ENCODE measurements around the gene IFI27. TPM values are rescaled to one million over a fixed set of nuclear protein-coding genes. Genes with fewer than 3 reads are reported as not detected.

The IFI27 gene
- polyA plus RNA-seq, 3 donors from 2014 or later, result 2.8 TPM; not detected in 2

- Mint-ChIP-seq H3K27ac (no peak overlapping the region), H3K36me3 (no peaks in the 10 kb centered on the region), H3K9me3 (no peaks in the 10 kb centered on the region), H3K4me3 (no peak overlapping the region), H3K4me1 (peaks cover 7 to 10% of the 10 kb centered on the region in 2 donors), H3K27me3 (ENCODE audit: low read depth in 3 of 3) (peaks cover 0 to 9% (median 3%) of the 10 kb centered on the region in 3 donors)
- DNase-seq, result no peak
Observed at GRCh38 chr14:94161058-94161457, 50.5 kb downstream of the IFI27 start.

DNA sequence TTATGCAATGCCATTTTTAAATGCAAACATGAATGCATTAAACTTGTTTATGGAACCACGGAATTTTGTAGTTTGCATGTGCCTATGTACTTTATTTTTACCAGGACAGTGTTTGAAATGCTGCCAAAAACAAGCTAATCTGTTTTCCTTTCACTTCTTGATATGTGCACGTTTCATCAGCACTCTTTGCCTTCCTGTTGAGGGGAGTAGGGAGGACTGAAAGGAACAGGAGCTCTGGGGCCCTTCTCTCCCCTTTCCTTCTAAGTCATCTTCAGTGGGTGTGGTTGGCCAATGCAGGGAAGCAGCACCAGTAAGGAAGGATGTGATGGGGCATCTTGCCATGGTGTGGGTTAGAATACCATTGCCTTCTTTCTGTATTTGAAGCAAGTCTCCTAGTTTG is 51.4 kb downstream of the IFI27 start:
- Mint-ChIP-seq H3K9me3 (no peaks in the 10 kb centered on the region), H3K36me3 (no peaks in the 10 kb centered on the region), H3K27ac (no peak overlapping the region), H3K27me3 (ENCODE audit: low read depth in 3 of 3) (peaks cover 0 to 9% (median 3%) of the 10 kb centered on the region in 3 donors), H3K4me1 (peaks cover 7 to 10% of the 10 kb centered on the region in 2 donors), H3K4me3 (no peak overlapping the region)
- DNase-seq, result no peak

DNA sequence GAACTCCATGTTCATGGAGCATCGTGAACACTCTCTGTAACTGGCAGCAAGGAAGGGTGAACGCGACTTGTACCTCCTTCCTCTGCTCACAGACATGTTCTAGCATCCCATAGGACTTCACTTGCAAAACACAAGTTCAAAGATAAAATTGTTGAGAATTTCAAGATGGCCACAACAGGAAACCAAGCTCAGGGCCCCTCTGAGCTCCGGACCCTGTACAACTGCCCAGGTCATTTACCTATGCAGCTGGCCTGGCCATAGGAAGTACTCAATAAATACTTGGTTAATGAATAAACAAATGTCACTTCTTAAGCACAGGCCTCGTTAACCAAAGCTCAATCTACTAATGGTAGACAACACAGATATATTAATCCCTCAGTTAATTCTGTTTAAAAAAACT is 51.9 kb downstream of the IFI27 start:
- Mint-ChIP-seq H3K4me1 (peaks cover 7 to 10% of the 10 kb centered on the region in 2 donors), H3K36me3 (no peaks in the 10 kb centered on the region), H3K9me3 (no peaks in the 10 kb centered on the region), H3K4me3 (no peak overlapping the region), H3K27ac (no peak overlapping the region), H3K27me3 (ENCODE audit: low read depth in 3 of 3) (peaks cover 0 to 9% (median 0%) of the 10 kb centered on the region in 3 donors)
- no peak for DNase-seq

GRCh38 chr14:94163796-94164195 is 53.3 kb downstream of the IFI27 start:
- no peaks in the 10 kb centered on the region for H3K36me3 Mint-ChIP-seq
- no peak overlapping the region for H3K27ac Mint-ChIP-seq
- H3K4me1 Mint-ChIP-seq, result peaks cover 0 to under 1% of the 10 kb centered on the region in 2 donors
- no peak overlapping the region for H3K4me3 Mint-ChIP-seq
- H3K27me3 Mint-ChIP-seq (ENCODE audit: low read depth in 3 of 3), result peaks cover 0 to 7% (median 0%) of the 10 kb centered on the region in 3 donors
- no peaks in the 10 kb centered on the region for H3K9me3 Mint-ChIP-seq
- no peak for DNase-seq

DNA sequence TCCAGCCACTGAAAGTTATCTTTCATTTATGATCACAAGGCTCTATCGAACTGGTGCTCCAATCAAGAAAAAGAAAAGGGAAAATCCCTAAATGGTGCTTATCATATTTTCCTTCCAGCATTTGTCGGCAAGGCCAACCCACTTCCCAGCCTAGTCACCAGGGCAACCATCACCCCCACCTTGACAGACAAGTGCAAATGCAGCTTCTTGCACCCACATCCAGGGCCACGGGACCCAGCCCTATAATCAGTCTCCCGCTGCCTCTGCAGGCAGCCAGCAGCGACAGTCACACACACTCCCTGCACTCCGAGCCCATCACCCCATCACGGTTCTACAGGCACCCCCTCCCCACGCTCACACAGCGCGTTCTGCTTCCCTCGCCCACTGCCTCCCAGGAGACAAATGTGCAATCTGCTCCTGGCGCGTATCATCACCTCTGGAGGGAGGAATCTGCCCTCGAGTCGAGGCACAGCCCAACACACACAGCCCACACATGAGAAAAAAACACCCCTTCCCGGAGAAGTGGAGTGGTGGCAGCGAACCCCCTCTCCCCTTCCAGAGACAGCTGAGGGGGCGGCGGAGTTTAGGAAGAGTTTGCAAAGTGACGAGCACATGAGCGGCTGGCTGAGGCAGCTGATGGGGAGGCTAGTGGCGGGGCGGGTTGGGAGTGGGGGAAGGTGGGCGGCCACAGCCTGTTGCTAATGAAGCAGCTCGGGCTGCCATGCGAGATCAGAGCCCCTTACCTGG is 54.3 kb downstream of the IFI27 start:
- Mint-ChIP-seq H3K36me3 (no peaks in the 10 kb centered on the region), H3K4me1 (no peaks in the 10 kb centered on the region), H3K9me3 (no peaks in the 10 kb centered on the region), H3K27ac (no peak overlapping the region), H3K4me3 (no peak overlapping the region), H3K27me3 (ENCODE audit: low read depth in 3 of 3) (peaks cover 0 to 4% (median 0%) of the 10 kb centered on the region in 3 donors)
- DNase-seq, result no peak

GRCh38 chr14:94165744-94166143 is 55.2 kb downstream of the IFI27 start:
- no peaks in the 10 kb centered on the region for H3K4me1 Mint-ChIP-seq
- no peaks in the 10 kb centered on the region for H3K36me3 Mint-ChIP-seq
- no peaks in the 10 kb centered on the region for H3K9me3 Mint-ChIP-seq
- H3K4me3 Mint-ChIP-seq, result no peak overlapping the region
- no peak overlapping the region for H3K27ac Mint-ChIP-seq
- DNase-seq, result no peak
- H3K27me3 Mint-ChIP-seq (ENCODE audit: low read depth in 3 of 3), result no peaks in the 10 kb centered on the region

Other genes starting within 250 kb of the IFI27 start
- gene FAM181A, start 183.4 kb upstream of the IFI27 start, polyA plus RNA-seq, result not detected
- 1 to 10 TPM; 1.4 to 4.2 (median 2.7) TPM for gene ASB2, start 134.2 kb upstream of the IFI27 start, polyA plus RNA-seq
- gene CCDC197, start 113.4 kb upstream of the IFI27 start, polyA plus RNA-seq, result not detected
- gene OTUB2, start 84.4 kb upstream of the IFI27 start, polyA plus RNA-seq, result under 1 TPM in 2 of 3 donors, not detected in 1; 0.22 to 0.33 TPM
- gene DDX24, start 29.5 kb upstream of the IFI27 start, polyA plus RNA-seq, result 100 to 1,000 TPM in 2 of 3 donors, 10 to 100 TPM in 1; 60.8 to 208 (median 114) TPM
- 10 to 100 TPM; 10.0 to 19.3 (median 10.3) TPM for gene IFI27L1, start 29.4 kb upstream of the IFI27 start, polyA plus RNA-seq
- gene IFI27L2, start 18.9 kb downstream of the IFI27 start, polyA plus RNA-seq, result 100 to 1,000 TPM in 2 of 3 donors, 10 to 100 TPM in 1; 82.0 to 188 (median 103) TPM
- gene PPP4R4, start 63.6 kb downstream of the IFI27 start, polyA plus RNA-seq, result not detected
- not detected for gene SERPINA10, start 182.5 kb downstream of the IFI27 start, polyA plus RNA-seq
- not detected for gene SERPINA6, start 212.6 kb downstream of the IFI27 start, polyA plus RNA-seq

All from immature natural killer cell (primary cell).